Keratinocyte (primary cell): ENCODE measurements around the gene TULP1. TPM values are rescaled to one million over a fixed set of nuclear protein-coding genes. Genes with fewer than 3 reads are reported as not detected.

Source experiments
- DNase-seq: peaks from one replicate; pipeline ENCODE4 v3.0.0-alpha.2; 2011; ENCODE audit warnings: low read depth, missing footprints, low spot score
- FAIRE-seq: peaks from 2 replicates; lab custom pipeline; 2011; peaks lifted over from hg19 to GRCh38; lab: Jason Lieb, UNC
- H2AFZ ChIP-seq: 2 replicates; pipeline ENCODE4 v1.6.0; 2012; ENCODE audit warnings: low read length, control low read depth, inconsistent platforms; ENCODE audit not compliant: control insufficient read depth
- H3K27ac ChIP-seq: 2 replicates; pipeline ENCODE4 v1.5.1; 2011; ENCODE audit warnings: low read length; ENCODE audit not compliant: control insufficient read depth, insufficient read depth
- H3K27me3 ChIP-seq: 3 replicates; pipeline ENCODE4 v1.6.0; 2011; ENCODE audit warnings: low read length; ENCODE audit not compliant: control insufficient read depth, insufficient read depth; ENCODE audit errors: extremely low read depth
- H3K36me3 ChIP-seq, 2 experiments: 2 replicates in 1 of 2; 3 replicates in 1 of 2; pipeline ENCODE4 v1.5.1; 2011; ENCODE audit warnings: low read length in 2 of 2, mild to moderate bottlenecking in 1 of 2; ENCODE audit not compliant: control insufficient read depth in 2 of 2, insufficient read depth in 2 of 2; ENCODE audit errors: extremely low read depth in 1 of 2
- H3K4me1 ChIP-seq: 3 replicates; pipeline ENCODE4 v1.5.1; 2011; ENCODE audit warnings: low read length; ENCODE audit not compliant: control insufficient read depth, insufficient read depth; ENCODE audit errors: extremely low read depth
- H3K4me2 ChIP-seq: 3 replicates; pipeline ENCODE4 v1.6.0; 2011; ENCODE audit warnings: low read depth, low read length; ENCODE audit not compliant: control insufficient read depth, insufficient read depth; ENCODE audit errors: extremely low read depth
- H3K4me3 ChIP-seq, 3 experiments: fragments of 200-600 bp in 1 of 3; sonication (generic) in 1 of 3; 2 replicates in 2 of 3; 3 replicates in 1 of 3; pipeline ENCODE4 v1.5.1; 2011 to 2016; ENCODE audit warnings: low read length in 3 of 3, mild to moderate bottlenecking in 3 of 3, control low read depth in 2 of 3, inconsistent platforms in 1 of 3, low read depth in 1 of 3, mixed read lengths in 1 of 3, mixed run types in 1 of 3, moderate library complexity in 1 of 3; ENCODE audit not compliant: control insufficient read depth in 2 of 3, insufficient read depth in 2 of 3; ENCODE audit errors: extremely low read depth in 1 of 3
- H3K79me2 ChIP-seq: 2 replicates; pipeline ENCODE4 v1.6.0; 2012; ENCODE audit warnings: low read length; ENCODE audit not compliant: control insufficient read depth, insufficient read depth
- H3K9ac ChIP-seq: 3 replicates; pipeline ENCODE4 v1.6.0; 2011; ENCODE audit warnings: low read length; ENCODE audit not compliant: control insufficient read depth, insufficient read depth; ENCODE audit errors: extremely low read depth
- H3K9me1 ChIP-seq: 3 replicates; pipeline ENCODE4 v1.6.0; 2011; ENCODE audit warnings: low read length; ENCODE audit not compliant: control insufficient read depth, insufficient read depth; ENCODE audit errors: extremely low read depth
- H3K9me3 ChIP-seq: 2 replicates; pipeline ENCODE4 v1.5.1; 2012; ENCODE audit warnings: low read depth, low read length; ENCODE audit not compliant: control insufficient read depth
- H4K20me1 ChIP-seq: 3 replicates; pipeline ENCODE4 v1.6.0; 2011; ENCODE audit warnings: low read length; ENCODE audit not compliant: control insufficient read depth, insufficient read depth; ENCODE audit errors: extremely low read depth
- CTCF ChIP-seq, 3 experiments: IDR thresholded peaks in 1 of 3; conservative IDR thresholded peaks in 1 of 3; optimal IDR thresholded peaks in 1 of 3; 2 replicates in 2 of 3; 3 replicates in 1 of 3; pipeline versions ENCODE3 to v1.5.1; 2011; ENCODE audit warnings: low read length in 3 of 3, mild to moderate bottlenecking in 3 of 3, moderate library complexity in 2 of 3, control low read depth in 1 of 3, inconsistent platforms in 1 of 3; ENCODE audit not compliant: insufficient read depth in 2 of 3; ENCODE audit errors: extremely low read depth in 1 of 3
- EZH2 ChIP-seq: IDR thresholded peaks from one replicate; pipeline ENCODE4 v1.6.1; 2012; ENCODE audit warnings: inconsistent platforms, mild to moderate bottlenecking, low read length, moderate library complexity
- dilution Hi-C: fragments of 300-500 bp; cut with MboI; formaldehyde crosslinking; loops from one replicate; pipeline ENCODE4 v1.7.0; 2020; ENCODE audit warnings: low sequenced_read_pairs; ENCODE audit not compliant: extremely low pct_ligation_motif_present
- polyA plus RNA-seq, 5 experiments: library from polyadenylated mRNA; depleted of rRNA in 3 of 5; stranded (reverse) in 3 of 5; stranded (forward) in 1 of 5; unstranded in 1 of 5; fragments of >200 nt; gene quantifications; 1 replicate in 1 of 5; 2 replicates in 3 of 5; 3 replicates in 1 of 5; pipeline versions ENCODE4 v1.2.1 to v1.2.3, GENCODE V29; 2011 to 2012; ENCODE audit warnings: missing spikeins in 2 of 5, low read depth in 1 of 5, low replicate concordance in 1 of 5

The TULP1 gene
- polyA plus RNA-seq, 1 donor (not counting 4 experiments of a cell fraction or from before 2014, with no cell fraction given): not detected

- FAIRE-seq (no peak), DNase-seq (no peak)
- H3K27me3 ChIP-seq: peaks cover 29% of the 10 kb centered on the region
- no peak overlapping the region for H2AFZ ChIP-seq
- no peak overlapping the region for H3K4me2 ChIP-seq
- H3K9me1 ChIP-seq: no peaks in the 10 kb centered on the region
- H3K9ac ChIP-seq: no peak overlapping the region
- no peaks in the 10 kb centered on the region for H3K79me2 ChIP-seq
- dilution Hi-C loops: no loop called here
- no peaks in the 10 kb centered on the region for H4K20me1 ChIP-seq
- H3K9me3 ChIP-seq: no peaks in the 10 kb centered on the region
- H3K4me3 ChIP-seq: no peak overlapping the region
- no peak for TF ChIP-seq CTCF (optimal IDR thresholded peaks at IDR 0.05 in 1 of 3, IDR thresholded peaks at IDR 0.05 in 1 of 3, conservative IDR thresholded peaks at IDR 0.05 in 1 of 3; ENCODE audit: extremely low read depth in 1 of 3, insufficient read depth in 2 of 3, low read length in 3 of 3)
- TF ChIP-seq EZH2: no peak
- H3K4me1 ChIP-seq: peaks cover 3% of the 10 kb centered on the region
- no peak overlapping the region for H3K27ac ChIP-seq
- H3K36me3 ChIP-seq: no peaks in the 10 kb centered on the region
Observed at GRCh38 chr6:35506536-35506935, 6.2 kb downstream of the TULP1 start.

- H3K4me1 ChIP-seq: peaks cover 3% of the 10 kb centered on the region
- DNase-seq (no peak), FAIRE-seq (no peak)
- no peak overlapping the region for H3K27ac ChIP-seq
- no peak overlapping the region for H3K9ac ChIP-seq
- H3K9me3 ChIP-seq: no peaks in the 10 kb centered on the region
- peak overlapping the region; percentile 36 for H2AFZ ChIP-seq
- H3K79me2 ChIP-seq: no peaks in the 10 kb centered on the region
- H3K36me3 ChIP-seq: no peaks in the 10 kb centered on the region
- H3K4me2 ChIP-seq: no peak overlapping the region
- no peaks in the 10 kb centered on the region for H3K9me1 ChIP-seq
- peaks cover 24% of the 10 kb centered on the region for H3K27me3 ChIP-seq
- dilution Hi-C loops: no loop called here
- TF ChIP-seq CTCF (optimal IDR thresholded peaks at IDR 0.05 in 1 of 3, IDR thresholded peaks at IDR 0.05 in 1 of 3, conservative IDR thresholded peaks at IDR 0.05 in 1 of 3; ENCODE audit: extremely low read depth in 1 of 3, insufficient read depth in 2 of 3, low read length in 3 of 3) (no peak), EZH2 (no peak)
- H3K4me3 ChIP-seq: no peak overlapping the region
- H4K20me1 ChIP-seq: no peaks in the 10 kb centered on the region
Observed at GRCh38 chr6:35505999-35506412, 6.7 kb downstream of the TULP1 start.
